Measurements from ENCODE around the gene LANCL2. TPM values are rescaled to one million over a fixed set of nuclear protein-coding genes. Genes with fewer than 3 reads are reported as not detected.

The LANCL2 gene
- total RNA-seq, 4 donors from 2014 or later = 14.5 to 32.5 (median 24.3) TPM

DNA sequence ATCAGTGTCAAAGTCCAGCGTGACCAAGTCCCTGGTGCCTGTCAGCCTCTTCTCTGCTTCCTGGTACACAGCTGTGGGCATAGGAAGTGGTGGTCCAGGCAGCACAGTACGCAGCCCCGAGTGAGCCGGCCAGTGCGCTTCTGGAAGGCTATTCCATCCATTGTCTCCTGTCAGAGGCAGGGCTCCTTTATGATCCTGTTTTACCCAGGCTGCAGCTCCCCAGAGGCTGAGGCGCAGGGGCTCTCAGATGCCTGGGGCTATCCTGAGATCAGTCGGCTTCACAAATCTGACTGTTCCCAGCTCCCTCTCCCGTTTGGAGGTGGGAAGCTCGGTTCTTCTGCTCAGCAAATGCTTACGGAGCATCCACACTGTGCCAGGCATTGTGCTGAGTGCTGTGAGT lies 70.3 kb downstream of the LANCL2 start:
- TF ChIP-seq POLR2A (IDR thresholded peaks at IDR 0.05) = no peak
- TF ChIP-seq, protein P1, sequence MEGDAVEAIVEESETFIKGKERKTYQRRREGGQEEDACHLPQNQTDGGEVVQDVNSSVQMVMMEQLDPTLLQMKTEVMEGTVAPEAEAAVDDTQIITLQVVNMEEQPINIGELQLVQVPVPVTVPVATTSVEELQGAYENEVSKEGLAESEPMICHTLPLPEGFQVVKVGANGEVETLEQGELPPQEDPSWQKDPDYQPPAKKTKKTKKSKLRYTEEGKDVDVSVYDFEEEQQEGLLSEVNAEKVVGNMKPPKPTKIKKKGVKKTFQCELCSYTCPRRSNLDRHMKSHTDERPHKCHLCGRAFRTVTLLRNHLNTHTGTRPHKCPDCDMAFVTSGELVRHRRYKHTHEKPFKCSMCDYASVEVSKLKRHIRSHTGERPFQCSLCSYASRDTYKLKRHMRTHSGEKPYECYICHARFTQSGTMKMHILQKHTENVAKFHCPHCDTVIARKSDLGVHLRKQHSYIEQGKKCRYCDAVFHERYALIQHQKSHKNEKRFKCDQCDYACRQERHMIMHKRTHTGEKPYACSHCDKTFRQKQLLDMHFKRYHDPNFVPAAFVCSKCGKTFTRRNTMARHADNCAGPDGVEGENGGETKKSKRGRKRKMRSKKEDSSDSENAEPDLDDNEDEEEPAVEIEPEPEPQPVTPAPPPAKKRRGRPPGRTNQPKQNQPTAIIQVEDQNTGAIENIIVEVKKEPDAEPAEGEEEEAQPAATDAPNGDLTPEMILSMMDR (IDR thresholded peaks at IDR 0.05) = no peak
- Histone ChIP-seq H3K4me1 (no peaks in the 10 kb centered on the region), H3K9me3 (no peaks in the 10 kb centered on the region), H3K36me3 (peaks cover 0 to 3% of the 10 kb centered on the region in 2 donors), H3K27ac (no peak overlapping the region), H3K4me3 (replicated peaks in 1 of 3) (no peak overlapping the region), H3K27me3 (no peaks in the 10 kb centered on the region)
- no peak for DNase-seq
- intact Hi-C loops (cut with DNase I) = loop anchor here (10.0 kb wide), 1 partner anchor 159 kb away; no protein-coding TSS in a partner anchor
- WGBS, 2 donors = 69 to 90% methylated on average over 5 to 10 of the region's 10 CpGs

DNA sequence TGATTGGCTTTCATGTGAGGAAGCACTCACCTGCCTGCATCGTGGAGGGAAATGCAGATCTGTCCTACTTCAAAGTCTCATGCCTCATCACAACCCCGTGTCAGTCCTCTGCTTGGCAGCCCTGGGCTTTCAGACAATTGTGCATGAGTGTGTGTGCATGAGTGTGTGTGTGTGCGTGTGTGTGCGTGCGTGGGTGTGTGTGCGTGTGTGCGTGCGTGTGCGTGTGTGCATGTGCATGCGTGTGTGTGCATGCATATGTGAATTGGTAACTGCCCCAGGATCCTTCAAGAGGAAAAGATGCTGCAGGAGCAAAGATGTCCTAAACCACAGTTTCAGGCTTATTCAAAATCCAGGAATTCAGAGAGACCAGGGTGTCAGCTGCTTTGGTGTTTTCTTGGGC lies 71.3 kb downstream of the LANCL2 start:
- Histone ChIP-seq H3K4me3 (replicated peaks in 1 of 3) (no peak overlapping the region), H3K27ac (no peak overlapping the region), H3K4me1 (no peaks in the 10 kb centered on the region), H3K27me3 (no peaks in the 10 kb centered on the region), H3K36me3 (peaks cover 0 to 3% of the 10 kb centered on the region in 2 donors), H3K9me3 (no peaks in the 10 kb centered on the region)
- intact Hi-C loops (cut with DNase I) = loop anchor here (10.0 kb wide), 1 partner anchor 158 kb away; no protein-coding TSS in a partner anchor
- TF ChIP-seq POLR2A (IDR thresholded peaks at IDR 0.05) = no peak
- TF ChIP-seq, protein P1 (IDR thresholded peaks at IDR 0.05) = no peak
- WGBS, 2 donors = 72 to 79% methylated on average over 10 of the region's 10 CpGs
- no peak for DNase-seq

DNA sequence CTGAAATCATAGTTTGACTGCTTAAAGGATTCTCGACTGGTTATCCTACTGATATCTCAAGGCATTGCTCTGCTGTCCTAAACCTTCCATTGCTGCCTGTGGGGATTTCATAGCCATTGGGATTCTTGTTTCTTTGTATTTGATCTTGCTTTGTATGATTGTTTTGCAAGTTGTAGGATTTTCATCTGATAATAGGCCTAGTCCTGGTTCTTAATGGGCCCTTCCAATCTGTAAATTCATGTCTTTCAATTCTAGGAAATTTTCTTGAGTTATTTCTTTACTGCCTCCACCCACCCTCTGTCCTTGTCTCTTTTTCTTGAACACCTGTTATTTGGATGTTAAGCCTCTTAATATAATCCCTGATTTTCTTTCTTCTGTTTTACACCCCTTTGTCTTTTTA lies 72.2 kb downstream of the LANCL2 start:
- H3K4me1 ChIP-seq = no peaks in the 10 kb centered on the region
- TF ChIP-seq, protein P1 (IDR thresholded peaks at IDR 0.05) = no peak
- TF ChIP-seq POLR2A (IDR thresholded peaks at IDR 0.05) = no peak
- no peaks in the 10 kb centered on the region for H3K36me3 ChIP-seq
- DNase-seq = no peak
- intact Hi-C loops (cut with DNase I) = loop anchor here (10.0 kb wide), 1 partner anchor 157 kb away; no protein-coding TSS in a partner anchor
- H3K4me3 ChIP-seq (replicated peaks in 1 of 3) = no peak overlapping the region
- H3K27me3 ChIP-seq = no peaks in the 10 kb centered on the region
- no peak overlapping the region for H3K27ac ChIP-seq
- no peaks in the 10 kb centered on the region for H3K9me3 ChIP-seq
- WGBS, 2 donors = 79 to 92% methylated on average over 1 of the region's 1 CpG

DNA sequence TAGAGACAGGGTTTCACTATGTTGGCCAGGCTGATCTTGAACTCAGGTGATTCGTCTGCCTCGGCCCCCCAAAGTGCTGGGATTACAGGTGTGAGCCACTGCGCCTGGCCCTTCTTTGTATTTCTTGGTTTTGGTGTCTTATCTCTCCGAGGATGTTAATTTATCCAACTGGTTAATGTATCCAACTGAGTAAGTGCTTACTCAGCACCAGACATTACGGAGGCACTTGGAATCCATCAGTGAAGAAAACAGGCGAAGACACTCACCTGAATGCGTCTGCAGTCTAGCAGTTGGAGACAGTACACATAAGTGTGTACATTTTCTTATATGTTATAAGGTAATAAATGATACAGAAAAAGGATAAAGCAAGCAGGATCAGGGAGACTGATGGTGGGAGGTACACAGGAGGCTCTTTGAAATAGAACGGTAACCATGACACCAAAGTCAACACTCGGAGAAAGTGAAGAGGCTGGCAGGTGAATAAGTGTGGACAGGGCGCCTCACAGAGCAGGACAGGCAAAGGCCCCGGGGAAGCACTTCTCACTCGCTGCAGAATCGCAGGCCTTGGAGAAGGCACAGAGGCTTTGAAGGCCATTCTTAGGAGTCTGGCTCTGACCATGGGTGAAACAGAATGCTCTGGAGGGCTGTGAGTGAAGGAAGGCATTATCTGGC lies 73.1 kb downstream of the LANCL2 start:
- Histone ChIP-seq H3K4me1 (no peaks in the 10 kb centered on the region), H3K36me3 (no peaks in the 10 kb centered on the region), H3K4me3 (replicated peaks in 1 of 3) (no peak overlapping the region), H3K27me3 (no peaks in the 10 kb centered on the region), H3K9me3 (no peaks in the 10 kb centered on the region), H3K27ac (no peak overlapping the region)
- TF ChIP-seq POLR2A (IDR thresholded peaks at IDR 0.05) = no peak
- TF ChIP-seq, protein P1 (IDR thresholded peaks at IDR 0.05) = no peak
- WGBS, 2 donors = 69 to 78% methylated on average over 13 of the region's 13 CpGs
- no peak for DNase-seq
- intact Hi-C loops (cut with DNase I) = loop anchor here (10.0 kb wide), 1 partner anchor 157 kb away; no protein-coding TSS in a partner anchor

DNA sequence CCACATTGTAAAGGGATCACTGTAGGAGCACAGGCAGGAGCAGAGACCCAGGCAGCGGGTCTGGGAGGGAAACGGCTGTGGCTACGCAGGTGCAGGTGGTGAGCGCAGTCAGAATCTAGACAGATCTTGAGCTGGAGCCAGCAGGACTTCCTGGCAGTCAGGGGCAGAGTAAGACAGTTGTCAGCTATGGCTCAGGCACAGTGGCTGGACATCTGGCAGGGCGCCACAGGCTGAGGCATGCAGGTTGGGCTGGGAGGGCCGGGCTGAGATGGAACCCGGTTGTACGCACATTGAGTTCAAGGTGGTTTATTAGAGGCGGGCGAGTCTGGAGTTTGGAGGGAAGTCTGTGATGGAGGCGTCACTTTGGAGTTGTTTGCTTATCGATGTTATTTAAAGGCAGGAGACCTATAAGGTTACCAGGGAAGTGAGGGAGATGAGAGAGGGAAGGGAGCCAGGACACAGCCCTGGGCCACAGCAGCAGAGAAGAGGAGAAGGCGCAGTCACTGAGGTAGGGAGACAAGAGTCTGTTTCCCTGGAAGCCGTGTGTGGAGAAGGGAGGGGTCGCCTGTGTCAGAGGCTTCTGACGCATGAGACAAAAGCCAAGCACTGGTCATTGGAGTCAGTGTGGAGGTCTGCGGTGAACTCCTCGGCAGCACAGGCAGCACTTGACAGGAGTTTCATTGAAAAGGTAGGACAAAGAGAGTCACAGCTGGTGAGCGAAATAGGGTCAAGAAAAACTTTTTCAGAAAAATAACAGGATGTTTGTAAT lies 73.8 kb downstream of the LANCL2 start:
- intact Hi-C loops (cut with DNase I) = loop anchor here (10.0 kb wide), 1 partner anchor 156 kb away; no protein-coding TSS in a partner anchor
- WGBS, 2 donors = 57 to 64% methylated on average over 19 of the region's 19 CpGs
- Histone ChIP-seq H3K9me3 (no peaks in the 10 kb centered on the region), H3K27ac (no peak overlapping the region), H3K4me3 (replicated peaks in 1 of 3) (no peak overlapping the region), H3K27me3 (no peaks in the 10 kb centered on the region), H3K36me3 (no peaks in the 10 kb centered on the region), H3K4me1 (no peaks in the 10 kb centered on the region)
- no peak for TF ChIP-seq POLR2A (IDR thresholded peaks at IDR 0.05)
- TF ChIP-seq, protein P1 (IDR thresholded peaks at IDR 0.05) = no peak
- peak; percentile 26 to 50 for DNase-seq
